HCT116 (cell line): ENCODE data around the gene PCNX1. TPM values are rescaled to one million over a fixed set of nuclear protein-coding genes. Genes with fewer than 3 reads are reported as not detected.

Source experiments
- ATAC-seq: fragments of 200-7000 bp; cut with Tn5 transposase; 2 replicates; pipeline ENCODE4 v1.9.1; 2020; ENCODE audit warnings: mild to moderate bottlenecking, moderate library complexity
- BruUV-seq: library from RNA; stranded (reverse); fragments of 400-500 nt; replicated peaks from 2 replicates; lab custom pipeline; 2021; lab: Mats Ljungman, UMichigan
- CTCF ChIA-PET: fragments of 300-600 bp; sonication (Branson Sonifier 250); formaldehyde crosslinking; loops from one replicate; lab custom pipeline; 2021; ENCODE audit warnings: antibody characterized with exemption; lab: Charles Lee
- POLR2A ChIA-PET: fragments of 300-600, 350-600 bp; sonication (Branson Sonifier 250); formaldehyde crosslinking; loops from one replicate; lab custom pipeline; 2021; ENCODE audit warnings: antibody characterized with exemption; lab: Charles Lee
- RAD21 ChIA-PET, 2 experiments: fragments of 300-600 bp; sonication (Branson Sonifier 250); formaldehyde crosslinking; loops; one replicate each; lab custom pipeline; 2023; ENCODE audit warnings: low total read pairs in 2 of 2; ENCODE audit not compliant: uncharacterized antibody in 2 of 2, unreplicated experiment in 2 of 2, low non-redundant PET in 1 of 2; lab: Charles Lee
- DNase-seq: peaks from one replicate; pipeline ENCODE4 v3.0.0-alpha.2; 2010; ENCODE audit warnings: low read depth, low spot score
- H2AFZ ChIP-seq: fragments of 200-600 bp; shearing (Covaris generic), sonication (generic); 2 replicates; pipeline ENCODE4 v1.6.1; 2017; ENCODE audit warnings: low read depth, mixed run types, mixed read lengths, antibody characterized with exemption, low read length; ENCODE audit not compliant: poor library complexity, severe bottlenecking
- H3K27ac ChIP-seq: 2 replicates; pipeline ENCODE4 v1.5.1; 2012; ENCODE audit warnings: low read depth, low read length
- H3K27me3 ChIP-seq: fragments of 200-600 bp; sonication (generic); 2 replicates; pipeline ENCODE4 v1.6.1; 2016; ENCODE audit warnings: mixed run types, low read length, mixed read lengths; ENCODE audit not compliant: insufficient read depth
- H3K36me3 ChIP-seq, 2 experiments: fragments of 200-500 bp in 1 of 2; fragments of 200-600 bp in 1 of 2; sonication (Bioruptor generic) in 1 of 2; sonication (generic) in 1 of 2; 2 replicates each; pipeline versions ENCODE4 v1.5.1 to v1.6.1; 2014 to 2016; ENCODE audit warnings: low read length in 2 of 2, inconsistent platforms in 1 of 2, mixed read lengths in 1 of 2, mixed run types in 1 of 2; ENCODE audit not compliant: insufficient read depth in 2 of 2, control insufficient read depth in 1 of 2
- H3K4me1 ChIP-seq, 2 experiments: fragments of 200-600 bp in 1 of 2; sonication (generic) in 1 of 2; 2 replicates each; pipeline versions ENCODE4 v1.5.1 to v1.6.1; 2012 to 2017; ENCODE audit warnings: low read length in 2 of 2, inconsistent platforms in 1 of 2, mild to moderate bottlenecking in 1 of 2, mixed read lengths in 1 of 2, mixed run types in 1 of 2, moderate library complexity in 1 of 2; ENCODE audit not compliant: insufficient read depth in 2 of 2, control insufficient read depth in 1 of 2
- H3K4me2 ChIP-seq: fragments of 200-600 bp; sonication (generic); 2 replicates; pipeline ENCODE4 v1.6.1; 2017; ENCODE audit warnings: mixed run types, low read length, mixed read lengths
- H3K4me3 ChIP-seq, 2 experiments: fragments of 200-600 bp in 1 of 2; sonication (generic) in 1 of 2; replicated peaks in 1 of 2; 2 replicates each; pipeline ENCODE4 v1.5.1; 2011 to 2016; ENCODE audit warnings: low read length in 2 of 2, control low read depth in 1 of 2, low read depth in 1 of 2, mild to moderate bottlenecking in 1 of 2, mixed read lengths in 1 of 2, mixed run types in 1 of 2
- H3K79me2 ChIP-seq: fragments of 200-600 bp; sonication (generic); 2 replicates; pipeline ENCODE4 v1.6.1; 2017; ENCODE audit warnings: mild to moderate bottlenecking, mixed run types, low read length, moderate library complexity, mixed read lengths; ENCODE audit not compliant: insufficient read depth
- H3K9ac ChIP-seq: fragments of 200-600 bp; sonication (generic); 2 replicates; pipeline ENCODE4 v1.6.1; 2016; ENCODE audit warnings: low read length, mixed read lengths
- H3K9me2 ChIP-seq: fragments of 200-600 bp; sonication (generic), shearing (Covaris generic); 2 replicates; pipeline ENCODE4 v1.6.1; 2017; ENCODE audit warnings: mixed run types, mild to moderate bottlenecking, moderate library complexity; ENCODE audit not compliant: insufficient read depth
- H3K9me3 ChIP-seq, 2 experiments: fragments of 200-500 bp in 1 of 2; fragments of 200-600 bp in 1 of 2; sonication (Bioruptor generic) in 1 of 2; sonication (generic) in 1 of 2; 2 replicates each; pipeline ENCODE4 v1.6.1; 2014 to 2017; ENCODE audit warnings: low read length in 2 of 2, mixed read lengths in 2 of 2, inconsistent platforms in 1 of 2, low read depth in 1 of 2, mild to moderate bottlenecking in 1 of 2, mixed run types in 1 of 2, moderate library complexity in 1 of 2; ENCODE audit not compliant: control insufficient read depth in 1 of 2, insufficient read depth in 1 of 2
- H4K20me1 ChIP-seq: fragments of 200-600 bp; sonication (generic), shearing (Covaris generic); 2 replicates; pipeline ENCODE4 v1.6.1; 2017; ENCODE audit warnings: mixed run types, mild to moderate bottlenecking, moderate library complexity; ENCODE audit not compliant: insufficient read depth
- CBX3 ChIP-seq: IDR thresholded peaks from 2 replicates; pipeline ENCODE4 v1.6.1; 2012; ENCODE audit warnings: low read depth
- CEBPB ChIP-seq: IDR thresholded peaks from 2 replicates; pipeline ENCODE4 v1.6.1; 2012; ENCODE audit warnings: low read depth
- EGR1 ChIP-seq: IDR thresholded peaks from 2 replicates; pipeline ENCODE4 v1.6.1; 2012; ENCODE audit warnings: low read depth
- EZH2 ChIP-seq: fragments of 200-600 bp; sonication (generic); IDR thresholded peaks from 2 replicates; pipeline ENCODE4 v1.6.1; 2017; ENCODE audit warnings: antibody characterized with exemption, mixed run types
- FOSL1 ChIP-seq: IDR thresholded peaks from 2 replicates; pipeline ENCODE4 v1.6.1; 2012; ENCODE audit warnings: low read depth
- MAX ChIP-seq: IDR thresholded peaks from 2 replicates; pipeline ENCODE4 v1.6.1; 2012
- RAD21 ChIP-seq: IDR thresholded peaks from 2 replicates; pipeline ENCODE4 v1.6.1; 2012; ENCODE audit warnings: low read depth, mild to moderate bottlenecking
- REST ChIP-seq: IDR thresholded peaks from 2 replicates; pipeline ENCODE4 v1.6.1; 2012; ENCODE audit warnings: low read depth
- ZBTB33 ChIP-seq: IDR thresholded peaks from 2 replicates; pipeline ENCODE4 v1.6.1; 2011; ENCODE audit warnings: mild to moderate bottlenecking, low read length, moderate library complexity; ENCODE audit not compliant: insufficient replicate concordance; ENCODE audit errors: extremely low read depth
- ZFX ChIP-seq: fragments of 450-650 bp; IDR thresholded peaks from 2 replicates; pipeline ENCODE4 v1.6.1; 2017
- intact Hi-C: fragments of 100-400 bp; cut with micrococcal nuclease; formaldehyde crosslinking; loops from 2 replicates; pipeline ENCODE4 v1.10.0; 2022
- total RNA-seq: library from RNA; stranded (reverse); gene quantifications from one replicate; pipeline ENCODE4 v1.2.1, GENCODE V29; 2021; ENCODE audit not compliant: unreplicated experiment
- TF ChIP-seq, protein P1 (sequence below), 3 experiments: fragments of 200-600 bp in 1 of 3; sonication (generic) in 1 of 3; IDR thresholded peaks in 2 of 3; conservative IDR thresholded peaks in 1 of 3; 2 replicates each; pipeline ENCODE4 v1.5.1; 2012 to 2017; ENCODE audit warnings: low read depth in 2 of 3, low read length in 2 of 3, antibody characterized with exemption in 1 of 3, borderline replicate concordance in 1 of 3, control low read depth in 1 of 3, mild to moderate bottlenecking in 1 of 3, mixed read lengths in 1 of 3, mixed run types in 1 of 3, moderate library complexity in 1 of 3; ENCODE audit not compliant: insufficient read depth in 1 of 3

Gene PCNX1
- total RNA-seq, 1 experiment from 2014 or later, result 52.2 TPM

DNA sequence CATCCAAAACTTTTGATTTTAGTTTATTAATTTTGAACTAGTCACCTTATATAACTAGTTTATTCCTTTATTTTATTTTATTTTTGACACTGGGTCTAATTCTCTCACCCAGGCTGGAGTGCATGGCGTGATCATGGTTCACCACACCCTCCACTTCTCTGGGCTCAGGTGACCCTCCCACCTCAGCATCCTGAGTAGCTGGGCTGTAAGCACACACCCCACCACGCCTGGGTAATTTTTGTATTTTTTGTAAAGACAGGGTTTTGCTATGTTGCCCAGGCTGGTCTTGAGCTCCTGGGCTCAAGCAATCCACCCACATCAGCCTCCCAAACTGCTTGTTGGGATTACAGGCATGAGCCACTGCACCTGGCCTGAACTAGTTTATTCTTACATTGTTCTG is 17.3 kb downstream of the PCNX1 start:
- no peaks in the 10 kb centered on the region for H3K9me3 ChIP-seq
- H3K27me3 ChIP-seq, result no peaks in the 10 kb centered on the region
- intact Hi-C loops, result no loop called here
- ChIA-PET POLR2A (no interaction called here), RAD21 (no interaction called here), CTCF (no interaction called here)
- no peaks in the 10 kb centered on the region for H3K9me2 ChIP-seq
- peaks cover 97% of the 10 kb centered on the region for H3K79me2 ChIP-seq
- peaks cover 17% of the 10 kb centered on the region; the same call in 1 of the 2 replicates for H4K20me1 ChIP-seq
- H3K9ac ChIP-seq, result no peak overlapping the region
- H2AFZ ChIP-seq, result no peak overlapping the region
- DNase-seq (no peak), ATAC-seq (no peak)
- BruUV-seq, result no TSS peak
- no peak overlapping the region for H3K4me2 ChIP-seq
- no peaks in the 10 kb centered on the region for H3K36me3 ChIP-seq
- no peaks in the 10 kb centered on the region for H3K4me1 ChIP-seq
- H3K27ac ChIP-seq, result no peak overlapping the region
- TF ChIP-seq MAX, result no peak
- TF ChIP-seq, all 23 proteins: peak for 0
- no peak overlapping the region for H3K4me3 ChIP-seq

DNA sequence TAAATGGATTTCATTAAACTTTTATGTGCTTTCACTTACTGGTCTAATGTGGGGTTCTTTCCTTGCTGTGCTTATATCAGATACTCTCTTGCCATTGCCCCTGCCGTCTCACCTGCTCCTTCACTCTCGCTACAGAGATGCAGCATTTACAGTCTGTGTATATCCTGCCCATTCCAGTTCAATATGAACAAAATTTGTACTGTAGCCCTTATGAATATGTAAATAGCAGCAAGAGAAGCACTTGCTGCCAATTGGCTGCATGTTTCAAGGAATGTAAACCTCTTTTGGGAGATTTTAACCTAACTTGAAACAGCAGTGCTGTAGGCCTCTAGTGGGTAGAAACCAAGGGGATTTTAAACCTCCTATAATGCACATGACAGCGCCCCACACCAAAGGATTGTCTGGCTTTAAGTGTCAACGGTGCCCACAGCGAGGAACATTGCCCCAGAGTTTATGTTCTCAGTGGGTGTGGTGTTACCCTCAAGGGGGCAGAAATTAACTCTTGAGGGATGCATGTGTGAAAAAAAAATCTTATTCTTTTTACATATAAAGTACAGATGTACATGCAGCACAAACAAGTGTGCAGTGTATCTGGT is 19.1 kb downstream of the PCNX1 start:
- Histone ChIP-seq H2AFZ (no peak overlapping the region), H3K27ac (no peak overlapping the region), H3K27me3 (no peaks in the 10 kb centered on the region), H3K9me2 (no peaks in the 10 kb centered on the region), H4K20me1 (peaks cover 10% of the 10 kb centered on the region; the same call in 1 of the 2 replicates), H3K36me3 (no peaks in the 10 kb centered on the region), H3K4me2 (no peak overlapping the region), H3K9me3 (no peaks in the 10 kb centered on the region), H3K9ac (no peak overlapping the region), H3K4me3 (no peak overlapping the region), H3K4me1 (no peaks in the 10 kb centered on the region), H3K79me2 (peaks cover 96% of the 10 kb centered on the region)
- intact Hi-C loops, result no loop called here
- ATAC-seq, result no peak
- ChIA-PET RAD21 (no interaction called here), CTCF (no interaction called here), POLR2A (no interaction called here)
- no peak for DNase-seq
- BruUV-seq, result no TSS peak
- TF ChIP-seq EZH2 (no peak), CEBPB (no peak), ZFX (no peak), REST (no peak), ZBTB33 (no peak), EGR1 (no peak), FOSL1 (no peak), MAX (no peak), CBX3 (no peak), RAD21 (no peak)
- TF ChIP-seq, protein P1, sequence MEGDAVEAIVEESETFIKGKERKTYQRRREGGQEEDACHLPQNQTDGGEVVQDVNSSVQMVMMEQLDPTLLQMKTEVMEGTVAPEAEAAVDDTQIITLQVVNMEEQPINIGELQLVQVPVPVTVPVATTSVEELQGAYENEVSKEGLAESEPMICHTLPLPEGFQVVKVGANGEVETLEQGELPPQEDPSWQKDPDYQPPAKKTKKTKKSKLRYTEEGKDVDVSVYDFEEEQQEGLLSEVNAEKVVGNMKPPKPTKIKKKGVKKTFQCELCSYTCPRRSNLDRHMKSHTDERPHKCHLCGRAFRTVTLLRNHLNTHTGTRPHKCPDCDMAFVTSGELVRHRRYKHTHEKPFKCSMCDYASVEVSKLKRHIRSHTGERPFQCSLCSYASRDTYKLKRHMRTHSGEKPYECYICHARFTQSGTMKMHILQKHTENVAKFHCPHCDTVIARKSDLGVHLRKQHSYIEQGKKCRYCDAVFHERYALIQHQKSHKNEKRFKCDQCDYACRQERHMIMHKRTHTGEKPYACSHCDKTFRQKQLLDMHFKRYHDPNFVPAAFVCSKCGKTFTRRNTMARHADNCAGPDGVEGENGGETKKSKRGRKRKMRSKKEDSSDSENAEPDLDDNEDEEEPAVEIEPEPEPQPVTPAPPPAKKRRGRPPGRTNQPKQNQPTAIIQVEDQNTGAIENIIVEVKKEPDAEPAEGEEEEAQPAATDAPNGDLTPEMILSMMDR (IDR thresholded peaks at IDR 0.05 in 2 of 3, conservative IDR thresholded peaks at IDR 0.05 in 1 of 3; ENCODE audit: borderline replicate concordance in 1 of 3, insufficient read depth in 1 of 3, low read depth in 2 of 3, low read length in 2 of 3), result no peak
